GM21423 (cell line): ENCODE data around the gene MVD.
"Not testable (repeated sequence)": the region's sequence is repeated elsewhere in the genome, so short reads cannot be mapped to it uniquely, and the experiment has no call there.

ENCODE experiments used
- ATAC-seq: cut with Tn5 transposase; IDR thresholded peaks from one replicate; pipeline ENCODE4 v1.9.1; 2021; ENCODE audit warnings: mild to moderate bottlenecking, moderate library complexity; ENCODE audit not compliant: unreplicated experiment

The MVD gene

DNA sequence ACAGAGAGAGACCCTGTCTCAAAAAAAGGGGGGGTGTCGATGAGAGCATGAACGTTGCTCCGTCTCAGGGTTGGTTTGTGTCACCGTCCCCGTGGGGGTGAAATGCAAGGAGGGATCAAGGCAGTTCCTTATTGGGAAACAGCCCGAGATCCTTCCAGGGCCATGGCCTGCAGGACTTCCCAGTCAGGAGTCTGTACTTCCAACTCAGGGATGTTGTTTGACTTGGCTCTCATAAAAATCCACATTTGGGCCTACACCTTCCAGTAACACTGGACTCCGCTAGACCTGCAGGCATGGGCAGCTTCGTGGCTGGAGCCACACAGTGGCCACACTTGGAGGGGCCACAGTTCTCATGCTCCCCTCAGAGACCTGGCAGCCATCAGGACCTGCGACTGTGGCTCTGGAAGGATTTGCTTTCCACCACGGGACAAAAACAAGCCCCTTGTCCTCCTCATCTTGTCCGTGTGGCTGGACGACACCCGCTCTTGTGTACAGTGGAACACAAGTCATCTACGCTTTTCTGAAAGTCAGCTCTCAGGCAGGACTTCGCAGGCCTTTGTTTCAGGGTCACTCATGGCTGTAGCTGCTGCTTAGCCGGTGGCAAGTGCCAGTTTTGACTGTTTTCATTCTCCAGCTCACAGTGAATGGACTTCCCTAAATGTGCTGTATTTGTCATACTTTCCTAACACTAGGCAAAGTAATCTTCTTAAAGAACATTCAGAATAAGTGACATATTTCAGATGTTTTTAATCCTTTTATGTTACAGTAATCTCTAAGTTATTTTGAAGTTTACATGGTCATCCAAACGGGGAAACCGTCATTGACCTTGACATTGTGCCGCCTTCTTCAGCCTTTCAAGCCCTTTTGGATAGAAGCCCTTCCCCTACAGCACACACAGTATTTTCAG is 48.7 kb downstream of the MVD start:
- ATAC-seq, result no peak

DNA sequence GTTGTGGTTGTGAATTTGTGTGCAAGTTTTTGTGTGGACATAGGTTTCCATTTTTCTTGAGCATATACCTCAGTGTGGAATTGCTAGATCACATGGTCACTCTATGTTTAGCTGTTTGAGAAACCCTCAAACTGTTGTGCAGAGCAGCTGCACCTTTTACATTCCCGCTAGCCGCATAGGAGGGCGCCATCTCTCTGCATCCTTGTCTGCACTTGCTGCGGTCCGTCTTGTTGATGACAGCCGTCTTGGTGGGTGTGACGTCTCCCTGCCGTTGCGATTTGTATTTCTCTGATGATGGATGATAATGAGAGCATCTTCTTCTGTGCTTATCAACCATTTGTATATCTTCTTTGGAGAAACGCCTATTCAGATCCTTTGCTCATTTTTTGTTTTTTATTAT is 49.6 kb downstream of the MVD start:
- ATAC-seq, result no peak

DNA sequence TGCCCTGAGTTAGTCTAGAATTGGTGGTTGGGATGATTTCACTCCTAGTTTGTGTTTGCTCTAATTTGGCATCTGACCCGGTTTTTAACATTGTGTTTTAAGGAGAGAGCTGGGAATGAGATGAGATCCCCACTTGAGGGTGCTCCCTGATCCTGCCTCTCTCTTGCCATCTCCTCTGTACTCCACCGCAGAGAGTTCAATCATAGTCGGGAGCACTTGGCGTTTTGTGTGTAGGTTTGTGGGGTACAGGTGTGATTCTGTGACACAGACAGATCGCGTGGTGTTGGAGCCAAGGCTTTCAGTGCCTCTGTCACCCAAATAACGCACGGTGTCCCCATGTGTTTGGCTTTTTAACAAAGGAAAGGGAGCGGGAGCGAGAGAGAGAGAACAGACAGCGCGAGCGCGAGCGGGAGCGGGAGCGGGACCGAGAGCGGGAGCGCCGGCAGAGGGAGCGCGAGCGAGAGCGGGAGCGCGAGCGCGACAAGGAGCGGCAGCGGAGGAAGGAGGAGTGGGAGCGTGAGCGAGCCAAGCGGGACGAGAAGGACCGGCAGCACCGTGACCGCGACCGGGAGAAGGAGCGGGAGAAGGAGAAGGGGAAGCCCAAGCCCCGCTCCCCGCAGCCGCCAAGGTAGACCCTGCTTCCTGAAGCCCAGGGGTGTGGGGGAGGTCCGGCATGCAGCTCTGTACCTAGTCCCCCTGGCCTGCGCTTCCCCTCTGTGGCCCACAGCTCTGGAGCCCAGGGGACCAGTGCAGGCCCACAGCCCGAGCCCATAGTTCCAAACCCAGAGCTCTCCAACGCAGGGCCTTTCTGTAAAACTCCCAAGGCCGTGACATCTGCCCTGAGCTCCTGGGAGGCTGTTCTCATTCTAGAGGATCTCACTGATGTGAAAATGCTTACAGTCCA is 51.7 kb downstream of the MVD start:
- no peak for ATAC-seq

DNA sequence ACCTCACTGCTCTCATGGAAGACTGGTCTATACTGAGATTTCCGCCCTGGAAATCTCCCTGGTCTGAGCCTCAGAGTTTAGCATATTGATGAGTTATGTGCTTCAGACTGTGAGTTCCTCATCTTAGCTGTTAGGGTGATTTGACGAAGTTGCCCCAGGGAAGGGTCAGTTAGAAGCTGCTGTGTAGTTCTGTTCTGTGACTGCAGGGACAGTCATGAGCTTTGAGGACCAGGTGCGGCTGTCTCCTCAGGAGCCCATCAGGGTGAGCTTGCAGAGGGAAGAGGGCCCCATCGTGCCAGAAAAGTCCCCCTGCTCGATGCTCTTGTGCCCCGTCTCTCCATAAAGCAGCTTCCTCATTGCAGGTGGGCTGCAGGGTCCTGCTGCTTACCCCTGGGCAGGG is 52.8 kb downstream of the MVD start:
- no peak for ATAC-seq

DNA sequence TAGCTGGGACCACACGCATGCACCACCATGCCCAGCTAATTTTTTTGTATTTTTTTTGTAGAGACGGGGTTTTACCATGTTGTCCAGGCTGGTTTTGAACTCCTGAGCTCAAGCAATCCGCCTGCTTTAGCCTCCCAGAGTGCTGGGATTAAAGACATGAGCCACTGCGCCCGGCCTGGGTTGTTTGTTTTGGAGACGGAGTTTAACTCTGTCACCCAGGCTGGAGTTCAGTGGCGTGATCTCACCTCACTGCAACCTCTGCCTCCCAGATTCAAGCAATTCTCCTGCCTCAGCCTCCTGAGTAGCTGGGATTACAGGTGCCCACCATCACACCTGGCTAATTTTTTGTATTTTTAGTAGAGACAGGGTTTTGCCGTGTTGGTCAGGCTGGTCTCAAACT is 53.5 kb downstream of the MVD start:
- ATAC-seq, result not testable (repeated sequence)

DNA sequence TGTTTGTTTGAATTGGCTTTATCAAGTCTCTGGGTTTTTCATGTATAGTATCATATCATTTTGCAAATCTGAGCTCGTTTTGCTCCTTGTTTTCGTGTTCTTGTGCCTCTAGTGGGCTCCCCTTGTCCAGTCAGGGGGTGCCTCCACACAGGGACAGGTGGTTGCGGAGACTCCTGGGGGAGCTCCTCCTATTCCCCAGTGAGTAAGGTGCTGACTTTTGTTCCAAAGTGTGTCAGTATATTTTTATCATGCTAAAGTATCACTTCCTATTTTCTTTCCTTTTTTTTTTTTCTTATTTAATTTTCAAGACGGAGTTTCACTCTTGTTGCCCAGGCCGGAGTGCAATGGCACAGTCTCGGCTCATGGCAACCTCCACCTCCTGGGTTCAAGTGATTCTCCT is 54.8 kb downstream of the MVD start:
- ATAC-seq, result no peak

DNA sequence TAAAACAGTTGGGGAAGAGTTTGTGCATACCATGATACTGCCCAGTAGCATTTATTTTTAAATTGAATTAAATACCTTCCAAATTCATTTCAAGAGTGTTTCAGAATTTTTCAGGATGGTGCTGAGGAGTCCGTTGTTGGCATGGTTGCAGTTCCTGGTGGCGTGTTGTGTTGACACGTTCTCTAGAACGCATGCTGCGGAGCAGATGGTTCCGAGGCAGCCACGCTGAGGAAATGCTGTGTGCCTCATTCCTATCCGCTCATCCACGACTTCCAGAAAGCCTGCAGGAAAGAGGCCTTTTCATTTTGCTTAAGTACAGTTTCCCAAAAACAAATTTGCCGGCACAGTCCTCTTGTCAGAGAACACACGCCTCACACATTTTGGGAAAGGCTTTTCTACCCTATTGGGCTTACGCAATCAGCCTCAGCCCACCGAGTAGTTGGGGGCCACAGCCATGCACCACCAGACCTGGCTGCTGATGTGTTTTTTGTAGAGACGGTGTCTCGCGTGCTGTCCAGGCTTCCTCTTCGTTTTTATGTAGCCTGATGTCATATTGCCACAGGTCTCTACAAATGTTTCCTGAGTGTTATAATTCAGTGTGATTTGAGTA is 56.6 kb downstream of the MVD start:
- ATAC-seq, result no peak

DNA sequence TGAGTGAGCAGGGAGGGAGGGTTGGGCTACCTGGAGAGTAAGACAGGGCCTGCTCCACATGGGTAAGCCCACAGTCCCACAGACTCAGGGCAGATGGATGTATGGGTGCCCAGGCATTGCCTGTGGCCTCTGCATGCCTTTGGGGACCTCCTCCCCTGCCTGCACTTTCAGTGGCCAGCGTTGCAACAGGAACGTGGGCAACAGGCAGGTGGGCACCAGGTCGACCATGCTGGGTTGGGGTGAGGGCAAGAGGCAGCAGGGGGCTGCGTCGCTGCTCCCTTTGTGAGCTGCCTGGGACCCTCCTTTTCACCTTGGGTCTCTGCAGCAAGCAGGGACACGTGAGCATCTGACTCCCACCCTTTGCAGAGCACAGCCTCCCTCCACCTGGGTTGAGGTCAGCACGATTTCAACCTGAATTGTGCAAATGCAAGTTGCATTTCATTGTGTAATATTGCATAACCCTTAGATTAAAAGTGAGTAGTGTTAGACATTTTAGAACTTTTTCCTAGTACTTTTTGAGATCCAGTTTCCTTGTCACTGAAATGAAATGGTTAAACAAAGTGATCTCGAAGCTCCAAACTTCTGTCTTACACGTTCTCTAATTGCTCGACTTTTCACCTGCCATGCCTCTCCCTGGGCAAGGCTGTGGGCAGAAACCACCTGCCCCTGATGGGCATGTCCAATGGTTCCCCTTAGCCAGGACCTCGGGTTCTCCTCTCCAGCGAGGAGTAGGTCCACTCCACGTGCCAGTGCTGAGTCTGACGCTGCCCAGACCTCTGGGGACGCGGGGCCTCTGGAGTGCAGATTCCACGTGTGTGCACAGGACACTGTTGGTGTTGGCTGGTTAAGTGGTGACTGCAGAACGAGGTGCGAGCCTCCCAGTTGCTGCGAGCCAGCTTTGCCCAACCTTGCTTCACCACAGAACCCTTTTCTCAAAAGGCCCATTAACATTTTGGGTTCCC is 57.4 kb downstream of the MVD start:
- no peak for ATAC-seq

DNA sequence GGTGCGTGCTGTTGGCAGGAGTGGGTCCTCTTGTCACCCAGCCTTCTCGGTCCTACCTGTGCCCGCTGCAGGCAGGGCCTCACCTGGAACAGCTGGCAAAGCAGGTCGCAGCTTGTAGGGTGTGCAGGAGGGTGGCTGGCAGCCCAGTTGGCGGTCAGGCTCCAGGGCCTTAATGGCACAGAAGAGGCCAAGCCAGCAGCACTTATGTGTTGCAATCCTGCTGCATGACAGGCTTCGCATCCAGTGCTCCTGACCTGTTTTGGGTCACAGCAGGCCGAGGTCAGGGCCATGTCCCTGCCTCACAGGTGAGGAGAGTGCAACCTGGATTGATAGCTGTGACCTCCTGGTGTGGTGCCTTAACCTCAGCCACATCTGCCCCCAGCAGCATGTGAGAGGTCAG is 60.8 kb downstream of the MVD start:
- no peak for ATAC-seq
